GM12875 (cell line): ENCODE results near the gene SLC25A22.

Experiments used
- H3K4me3 ChIP-seq: one replicate; pipeline ENCODE4 v1.5.1; 2011; ENCODE audit warnings: low read depth, low read length, control low read depth
- CTCF ChIP-seq: IDR thresholded peaks from 2 replicates; pipeline ENCODE4 v1.5.1; 2011; ENCODE audit warnings: low read depth, mild to moderate bottlenecking, control low read depth, inconsistent platforms, low read length, moderate library complexity, borderline replicate concordance; ENCODE audit not compliant: insufficient read depth

The SLC25A22 gene

GRCh38 chr11:777288-778255 lies 20.5 kb downstream of the SLC25A22 start, which contains the start of gene GATD1:
Gene GATD1 (minus strand): TSS chr11:777487. CDS start chr11:777462, 25 bp downstream.
- no peak for TF ChIP-seq CTCF
- peak within 1 kb of the TSS; percentile 83 for H3K4me3 ChIP-seq

- H3K4me3 ChIP-seq = peak overlapping the region; percentile 83
- 0 out of 2 replicates have a peak, but pooled peaks have one; percentile 6 for TF ChIP-seq CTCF
Measured at GRCh38 chr11:776561-777287, 21.4 kb downstream of the SLC25A22 start.

- no peak for TF ChIP-seq CTCF
Measured at GRCh38 chr11:776263-776560, 21.9 kb downstream of the SLC25A22 start.

GRCh38 chr11:774873-775592 lies 23.0 kb downstream of the SLC25A22 start:
- TF ChIP-seq CTCF = no peak
- H3K4me3 ChIP-seq = no peak overlapping the region

More at GRCh38 chr11:776263-776560, 21.9 kb downstream of the SLC25A22 start:
- peak overlapping the region; percentile 83 for H3K4me3 ChIP-seq

GRCh38 chr11:773830-774229 lies 24.3 kb downstream of the SLC25A22 start:
- H3K4me3 ChIP-seq = no peak overlapping the region
- TF ChIP-seq CTCF = no peak

GRCh38 chr11:773425-773824 lies 24.7 kb downstream of the SLC25A22 start:
- no peak for TF ChIP-seq CTCF
- H3K4me3 ChIP-seq = no peak overlapping the region
